ENCODE data around the gene AGTPBP1.

DNA sequence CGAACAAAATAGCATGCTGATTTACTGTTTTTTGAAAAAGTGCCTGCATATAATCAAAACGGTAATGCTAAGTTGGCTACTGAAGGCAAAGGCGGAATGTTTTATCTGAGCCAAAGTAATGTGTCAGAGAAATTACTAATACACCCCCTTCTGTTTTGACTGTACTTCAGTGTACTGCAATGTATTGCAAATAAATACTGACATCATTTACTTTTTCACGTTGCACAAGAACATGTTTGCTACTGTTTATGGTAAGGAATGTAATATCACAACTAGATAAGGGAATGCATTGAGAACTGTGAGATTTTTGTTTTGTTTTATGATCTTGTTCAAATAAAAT, 813 bp upstream of the AGTPBP1 start:
- TF ChIP-seq POLR2A (IDR thresholded peaks at IDR 0.05) (no peak), CTCF (IDR thresholded peaks at IDR 0.05) (no peak)
